ENCODE data around the gene RAF1.
A peak's percentile ranks its signal among the peaks of the same experiment; 100 is the strongest.

Gene RAF1

GRCh38 chr3:12590096-12590495 lies 73.8 kb downstream of the RAF1 start:
- peak; percentile 62 to 78 (median 74) for DNase-seq

- no peak for DNase-seq
These were observed 75.6 kb downstream of the RAF1 start for GRCh38 chr3:12588039-12589009.

- no peak for DNase-seq
These were observed 77.5 kb downstream of the RAF1 start for GRCh38 chr3:12586403-12586802.

GRCh38 chr3:12585970-12586369 lies 77.9 kb downstream of the RAF1 start:
- no peak for DNase-seq

GRCh38 chr3:12585181-12585580 lies 78.7 kb downstream of the RAF1 start:
- no peak for DNase-seq

GRCh38 chr3:12584083-12584482 lies 79.8 kb downstream of the RAF1 start:
- no peak for DNase-seq

GRCh38 chr3:12583280-12583679 lies 80.6 kb downstream of the RAF1 start:
- no peak for DNase-seq

- DNase-seq: no peak
These were observed 81.2 kb downstream of the RAF1 start for GRCh38 chr3:12582730-12583129.

GRCh38 chr3:12579905-12580304 lies 84.0 kb downstream of the RAF1 start:
- peak; percentile 61 to 85 (median 81) for DNase-seq

- DNase-seq: no peak
These were observed 84.5 kb downstream of the RAF1 start for GRCh38 chr3:12579456-12579855.

GRCh38 chr3:12578742-12579141 lies 85.2 kb downstream of the RAF1 start:
- no peak for DNase-seq

- DNase-seq: no peak
These were observed 86.5 kb downstream of the RAF1 start for GRCh38 chr3:12577379-12577778.

GRCh38 chr3:12574661-12575060 lies 89.3 kb downstream of the RAF1 start:
- no peak for DNase-seq

- no peak for DNase-seq
These were observed 89.8 kb downstream of the RAF1 start for GRCh38 chr3:12574131-12574530.

GRCh38 chr3:12571986-12572385 lies 91.9 kb downstream of the RAF1 start:
- DNase-seq: no peak

- DNase-seq: no peak
These were observed 94.1 kb downstream of the RAF1 start for GRCh38 chr3:12569836-12570235.

- no peak for DNase-seq
These were observed 95.2 kb downstream of the RAF1 start for GRCh38 chr3:12568747-12569146.

- no peak for DNase-seq
These were observed 96.9 kb downstream of the RAF1 start for GRCh38 chr3:12566976-12567375.

- no peak for DNase-seq
These were observed 101.5 kb downstream of the RAF1 start for GRCh38 chr3:12562451-12562850.

GRCh38 chr3:12561397-12561796 lies 102.5 kb downstream of the RAF1 start:
- no peak for DNase-seq

GRCh38 chr3:12560505-12561190 lies 103.3 kb downstream of the RAF1 start:
- peak in 3 of 4 experiments; percentile 36 to 44 (median 37) for DNase-seq

- no peak for DNase-seq
These were observed 104.4 kb downstream of the RAF1 start for GRCh38 chr3:12559520-12559919.

GRCh38 chr3:12558706-12559105 lies 105.2 kb downstream of the RAF1 start:
- no peak for DNase-seq

Data from suppressor macrophage (primary cell).